ENCODE data around the gene SLC22A14. TPM values are rescaled to one million over a fixed set of nuclear protein-coding genes. Genes with fewer than 3 reads are reported as not detected.

SLC22A14 gene
- total RNA-seq, 4 donors from 2014 or later, result not detected

DNA sequence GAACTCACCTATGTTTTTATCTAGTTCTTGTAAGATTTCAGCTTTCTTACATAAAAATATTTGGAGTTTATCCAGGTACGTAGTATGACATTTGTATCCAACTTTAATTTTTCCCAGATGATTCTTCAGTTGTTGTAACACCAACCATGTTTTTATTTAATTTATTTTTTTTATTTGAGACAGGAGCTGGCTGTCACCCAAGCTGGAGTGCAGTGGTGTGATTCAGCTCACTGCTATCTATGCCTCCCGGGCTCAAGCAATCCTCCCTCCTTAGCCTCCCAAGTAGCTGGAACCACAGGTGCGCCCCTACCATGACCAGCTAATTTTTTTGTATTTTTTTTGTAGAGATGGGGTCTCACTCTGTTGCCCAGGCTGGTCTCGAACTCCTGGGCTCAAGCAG is 71.1 kb downstream of the SLC22A14 start:
- TF ChIP-seq, protein P1, sequence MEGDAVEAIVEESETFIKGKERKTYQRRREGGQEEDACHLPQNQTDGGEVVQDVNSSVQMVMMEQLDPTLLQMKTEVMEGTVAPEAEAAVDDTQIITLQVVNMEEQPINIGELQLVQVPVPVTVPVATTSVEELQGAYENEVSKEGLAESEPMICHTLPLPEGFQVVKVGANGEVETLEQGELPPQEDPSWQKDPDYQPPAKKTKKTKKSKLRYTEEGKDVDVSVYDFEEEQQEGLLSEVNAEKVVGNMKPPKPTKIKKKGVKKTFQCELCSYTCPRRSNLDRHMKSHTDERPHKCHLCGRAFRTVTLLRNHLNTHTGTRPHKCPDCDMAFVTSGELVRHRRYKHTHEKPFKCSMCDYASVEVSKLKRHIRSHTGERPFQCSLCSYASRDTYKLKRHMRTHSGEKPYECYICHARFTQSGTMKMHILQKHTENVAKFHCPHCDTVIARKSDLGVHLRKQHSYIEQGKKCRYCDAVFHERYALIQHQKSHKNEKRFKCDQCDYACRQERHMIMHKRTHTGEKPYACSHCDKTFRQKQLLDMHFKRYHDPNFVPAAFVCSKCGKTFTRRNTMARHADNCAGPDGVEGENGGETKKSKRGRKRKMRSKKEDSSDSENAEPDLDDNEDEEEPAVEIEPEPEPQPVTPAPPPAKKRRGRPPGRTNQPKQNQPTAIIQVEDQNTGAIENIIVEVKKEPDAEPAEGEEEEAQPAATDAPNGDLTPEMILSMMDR (IDR thresholded peaks at IDR 0.05; ENCODE audit: low read depth), result no peak

DNA sequence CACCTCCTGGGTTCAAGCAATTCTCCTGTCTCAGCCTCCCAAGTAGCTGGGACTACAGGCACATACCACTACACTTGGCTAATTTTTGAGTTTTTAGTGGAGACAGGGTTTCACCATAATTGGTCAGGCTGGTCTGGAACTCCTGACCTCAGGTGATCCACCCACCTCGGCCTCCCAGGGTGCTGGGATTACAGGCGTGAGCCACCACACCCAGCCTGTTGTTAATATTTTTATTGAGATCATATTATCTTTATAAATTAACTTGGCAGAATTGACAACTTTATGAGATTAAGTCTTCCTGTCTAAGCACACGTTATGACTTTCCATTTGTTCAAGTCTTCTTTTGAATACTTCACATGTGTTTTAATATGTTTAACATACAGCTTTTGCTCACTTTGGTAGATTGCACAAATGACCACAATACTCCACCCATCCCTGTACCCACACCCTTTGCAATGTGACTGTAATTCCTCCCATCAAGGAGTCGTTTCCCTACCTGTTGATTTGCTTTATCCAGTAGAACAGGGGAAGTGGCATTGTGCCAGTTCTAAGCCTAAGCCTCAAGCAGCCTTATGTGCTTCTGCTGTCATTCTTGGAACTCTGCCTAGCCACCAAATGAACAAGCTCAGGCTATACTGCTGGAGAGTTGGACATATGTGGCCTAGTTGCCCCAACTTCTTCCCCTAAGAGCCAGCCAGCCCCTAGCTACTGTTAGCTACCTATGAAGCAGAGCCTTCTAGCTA is 72.7 kb downstream of the SLC22A14 start:
- TF ChIP-seq, protein P1 (IDR thresholded peaks at IDR 0.05; ENCODE audit: low read depth), result no peak

DNA sequence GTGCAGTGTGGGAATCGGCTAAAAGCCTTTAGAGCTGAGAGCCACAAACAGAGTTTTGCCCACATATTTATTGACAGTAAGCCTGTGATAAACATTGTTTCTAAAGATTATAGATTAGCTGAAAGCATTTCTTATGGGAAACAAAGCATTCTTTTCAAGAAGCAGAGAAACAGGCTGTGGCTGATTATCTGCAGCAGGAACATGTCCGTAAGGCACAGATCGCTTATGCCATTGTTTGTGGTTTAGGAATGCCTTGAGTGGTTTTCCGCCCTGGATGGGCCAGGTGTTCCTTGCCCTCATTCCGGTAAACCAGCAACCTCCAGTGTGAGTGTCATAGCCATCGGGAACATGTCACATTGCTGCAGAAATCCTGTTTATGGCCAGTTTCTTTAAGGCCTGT is 76.9 kb downstream of the SLC22A14 start:
- TF ChIP-seq, protein P1 (IDR thresholded peaks at IDR 0.05; ENCODE audit: low read depth), result no peak

DNA sequence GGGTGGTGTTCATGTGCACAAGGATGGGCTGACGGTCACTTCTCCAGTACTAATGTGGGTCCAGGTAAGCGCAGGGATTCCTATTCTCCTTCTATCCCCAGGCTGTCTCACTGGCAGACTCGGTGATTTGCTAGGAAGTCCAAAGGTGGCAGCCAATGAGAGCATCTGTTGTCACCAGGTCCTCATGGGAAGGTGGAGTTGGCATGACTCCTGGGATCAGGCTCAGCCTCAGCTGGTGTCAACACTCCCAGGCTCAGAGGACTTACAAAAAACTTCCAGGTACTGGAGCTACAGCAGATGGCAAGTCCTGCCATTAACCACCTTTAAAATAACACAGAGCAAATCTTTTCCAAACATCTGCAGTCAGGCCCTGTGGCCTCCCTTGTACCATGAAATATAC is 78.3 kb downstream of the SLC22A14 start:
- TF ChIP-seq, protein P1 (IDR thresholded peaks at IDR 0.05; ENCODE audit: low read depth), result no peak

- TF ChIP-seq, protein P1 (IDR thresholded peaks at IDR 0.05; ENCODE audit: low read depth), result no peak
Measured at GRCh38 chr3:38361496-38361895, 79.4 kb downstream of the SLC22A14 start.

DNA sequence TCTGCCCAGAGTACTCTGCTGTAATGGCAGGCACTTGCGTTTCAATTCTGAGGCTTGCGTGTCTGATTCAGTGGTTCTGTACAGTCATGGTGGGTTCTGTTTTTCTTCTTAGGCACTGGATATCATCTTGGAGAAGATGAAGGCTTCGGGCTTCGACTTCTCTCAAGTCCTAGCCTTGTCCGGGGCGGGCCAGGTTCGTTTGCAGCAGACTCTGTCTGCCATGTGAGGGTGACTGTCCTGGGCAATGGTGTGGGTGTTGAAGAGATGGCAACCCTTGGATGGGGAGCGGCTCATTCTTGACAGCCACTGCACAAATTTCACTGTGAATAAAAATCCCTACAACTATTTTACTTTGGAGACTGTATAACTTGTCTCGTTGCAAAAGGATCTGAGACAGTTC is 80.7 kb downstream of the SLC22A14 start:
- TF ChIP-seq, protein P1 (IDR thresholded peaks at IDR 0.05; ENCODE audit: low read depth), result no peak

DNA sequence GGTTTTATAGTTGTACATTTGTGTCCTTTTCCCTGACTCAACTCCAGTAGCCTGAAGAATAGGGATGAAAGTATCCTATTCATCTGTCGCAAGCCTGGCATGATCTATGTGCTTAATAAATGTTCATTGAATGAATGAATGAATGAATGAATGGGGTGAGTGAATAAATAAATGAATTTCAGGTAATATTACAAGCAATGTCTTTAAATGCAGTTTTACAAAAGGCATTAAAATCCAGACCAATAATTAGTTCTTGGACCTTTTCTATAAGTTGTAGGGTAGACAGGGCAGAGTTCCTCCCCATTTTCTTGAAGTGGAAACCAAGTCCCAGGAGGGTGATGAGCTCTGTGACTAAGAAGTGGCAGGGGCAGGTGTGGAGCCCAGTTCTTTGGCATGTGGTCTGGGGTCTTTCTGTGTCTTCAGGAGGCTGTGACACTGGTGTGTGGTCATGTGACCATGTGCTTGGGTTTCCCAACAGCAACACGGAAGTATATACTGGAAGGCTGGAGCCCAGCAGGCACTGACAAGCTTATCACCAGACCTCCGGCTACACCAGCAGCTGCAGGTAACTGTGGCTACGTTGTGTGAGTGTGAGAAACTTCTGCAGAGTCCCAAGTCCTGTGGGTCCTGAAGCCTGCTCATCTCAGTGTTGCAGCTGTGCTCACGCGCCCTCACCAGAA is 82.8 kb downstream of the SLC22A14 start:
- TF ChIP-seq, protein P1 (IDR thresholded peaks at IDR 0.05; ENCODE audit: low read depth), result no peak

Data from subcutaneous adipose tissue (tissue), 4 donors.